ENCODE results near the gene AP3B1. TPM values are rescaled to one million over a fixed set of nuclear protein-coding genes. Genes with fewer than 3 reads are reported as not detected.

Gene AP3B1
- polyA plus RNA-seq, 1 of the 3 experiments (the other 2 are of a cell fraction): 18.0 TPM

GRCh38 chr5:78275998-78276543 lies 18.4 kb downstream of the AP3B1 start:
- H3K9me3 ChIP-seq: no peaks in the 10 kb centered on the region
- H3K27me3 ChIP-seq (ENCODE audit: insufficient read depth): no peaks in the 10 kb centered on the region
- no peak overlapping the region for H3K27ac ChIP-seq (ENCODE audit: low read depth in 2 of 2, low read length in 1 of 2)
- H4K20me1 ChIP-seq (ENCODE audit: insufficient read depth): peaks cover 52% of the 10 kb centered on the region
- H3K4me3 ChIP-seq (ENCODE audit: low read depth in 2 of 2, low read length in 1 of 2): no peak overlapping the region
- no peak overlapping the region for H3K4me2 ChIP-seq
- DNase-seq: no peak
- H3K4me1 ChIP-seq (ENCODE audit: control insufficient read depth in 1 of 2, insufficient read depth in 2 of 2, low read depth in 1 of 2, low read length in 1 of 2): no peaks in the 10 kb centered on the region; a peak in 1 of 4 replicates
- H3F3A ChIP-seq (replicated peaks; ENCODE audit: insufficient read depth): no peaks in the 10 kb centered on the region
- H2AFZ ChIP-seq (ENCODE audit: low read depth): no peak overlapping the region
- H3K9ac ChIP-seq: no peak overlapping the region
- H3K36me3 ChIP-seq (replicated peaks in 1 of 2; ENCODE audit: control insufficient read depth in 1 of 2, insufficient read depth in 2 of 2, low read length in 1 of 2): peaks cover 0 to 12% of the 10 kb centered on the region in 2 experiments
- POLR2A ChIA-PET: no interaction called here
- no peak for TF ChIP-seq IRF3 (IDR thresholded peaks at IDR 0.05; ENCODE audit: low read depth, low read length)
- TF ChIP-seq REST (IDR thresholded peaks at IDR 0.05; ENCODE audit: low read depth, low read length): no peak
- TF ChIP-seq USF2 (IDR thresholded peaks at IDR 0.05; ENCODE audit: borderline replicate concordance, low read depth, low read length): no peak
- no peak for TF ChIP-seq ELF1 (IDR thresholded peaks at IDR 0.05)
- no peak for TF ChIP-seq CHD2 (IDR thresholded peaks at IDR 0.05; ENCODE audit: low read length, partially characterized antibody)
- TF ChIP-seq GATA2 (CRISPR knock-in tag; IDR thresholded peaks at IDR 0.05): no peak
- no peak for TF ChIP-seq TCF12 (IDR thresholded peaks at IDR 0.05)
- no peak for TF ChIP-seq ZBTB33 (IDR thresholded peaks at IDR 0.05; ENCODE audit: borderline replicate concordance, low read depth)
- no peak for TF ChIP-seq NFIC (IDR thresholded peaks at IDR 0.05; ENCODE audit: borderline replicate concordance)
- no peak for TF ChIP-seq NRF1 (IDR thresholded peaks at IDR 0.05; ENCODE audit: low read depth, low read length)
- TF ChIP-seq FOXM1 (IDR thresholded peaks at IDR 0.05; ENCODE audit: low read depth): no peak
- peaks cover 94% of the 10 kb centered on the region for H3K79me2 ChIP-seq (ENCODE audit: insufficient read depth)
- no peaks in the 10 kb centered on the region for H3K9me2 ChIP-seq
- CTCF ChIA-PET: no interaction called here
